Measurements from ENCODE around the gene PID1.

Gene PID1

DNA sequence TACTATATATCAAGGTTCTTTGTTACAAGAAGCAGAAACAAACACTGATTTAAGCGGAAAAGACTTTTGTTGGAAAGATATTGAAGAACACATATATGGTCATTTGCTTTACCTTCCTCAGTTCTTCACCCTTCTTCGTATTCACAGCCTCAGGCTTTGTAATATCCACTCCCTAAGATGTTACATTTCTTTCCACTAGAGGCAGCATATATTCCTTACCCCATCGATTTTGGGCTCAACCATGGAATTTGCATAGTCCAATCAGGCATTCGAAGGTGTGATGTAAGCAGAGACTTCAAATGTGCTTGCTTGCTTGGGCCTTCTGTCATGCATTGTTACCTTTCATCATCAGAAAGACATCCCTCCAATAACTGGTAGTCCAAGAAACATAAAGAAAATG is 287.4 kb downstream of the PID1 start:
- no peak overlapping the region for H3K4me3 ChIP-seq
- no peak overlapping the region for H3K27ac ChIP-seq

DNA sequence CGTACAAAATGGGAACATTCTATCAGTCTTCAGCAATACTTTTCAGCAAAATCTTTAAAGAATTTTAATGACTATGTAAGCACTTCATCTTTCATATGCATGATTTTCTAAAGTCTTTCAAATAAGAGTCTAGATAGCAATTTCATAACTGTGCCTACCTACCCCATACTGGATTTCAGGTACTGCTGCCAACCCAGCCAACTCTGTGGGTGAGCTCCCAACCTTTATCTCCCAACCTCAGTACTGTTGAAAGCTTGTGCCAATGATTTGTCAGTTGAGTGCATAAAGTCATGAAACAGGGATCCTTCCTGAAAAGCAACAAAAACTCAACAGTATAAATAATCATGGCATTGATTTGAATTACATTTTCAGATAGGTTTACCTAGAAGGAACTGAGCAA is 296.9 kb downstream of the PID1 start:
- no peak overlapping the region for H3K4me3 ChIP-seq
- H3K27ac ChIP-seq = no peak overlapping the region

All from skin epidermis (tissue), 12 donors.